NT2/D1 (cell line): Measurements from ENCODE around the gene GTSE1.

Experiments used
- SUZ12 ChIP-seq: IDR thresholded peaks from 2 replicates; pipeline ENCODE4 v1.6.1; 2011; ENCODE audit not compliant: insufficient read length, insufficient read depth; ENCODE audit errors: extremely low read depth
- YY1 ChIP-seq: IDR thresholded peaks from 2 replicates; pipeline ENCODE4 v1.6.1; 2011; ENCODE audit not compliant: insufficient read length, insufficient read depth
- ZNF274 ChIP-seq: IDR thresholded peaks from 2 replicates; pipeline ENCODE4 v1.6.1; 2011; ENCODE audit warnings: mild to moderate bottlenecking, low read depth, low read length

- no peak for TF ChIP-seq YY1
- TF ChIP-seq ZNF274, result no peak
- no peak for TF ChIP-seq SUZ12
Observed at GRCh38 chr22:46319319-46319718, 22.6 kb downstream of the GTSE1 start.
